SU-DHL-6 (cell line): ENCODE data around the gene CALML3.

Experiments
- CTCF ChIP-seq: fragments of 200-600 bp; sonication (generic); IDR thresholded peaks from one replicate; pipeline ENCODE4 v1.5.1; 2017; ENCODE audit warnings: antibody characterized with exemption, mild to moderate bottlenecking, low read length, moderate library complexity; ENCODE audit not compliant: insufficient read depth, poor library complexity, severe bottlenecking
- EZH2phosphoT487 ChIP-seq: fragments of 200-600 bp; sonication (generic), shearing (Covaris generic); conservative IDR thresholded peaks from 2 replicates; pipeline ENCODE4 v1.6.1; 2018; ENCODE audit warnings: mild to moderate bottlenecking, antibody characterized with exemption, low read length, moderate library complexity, mixed read lengths

DNA sequence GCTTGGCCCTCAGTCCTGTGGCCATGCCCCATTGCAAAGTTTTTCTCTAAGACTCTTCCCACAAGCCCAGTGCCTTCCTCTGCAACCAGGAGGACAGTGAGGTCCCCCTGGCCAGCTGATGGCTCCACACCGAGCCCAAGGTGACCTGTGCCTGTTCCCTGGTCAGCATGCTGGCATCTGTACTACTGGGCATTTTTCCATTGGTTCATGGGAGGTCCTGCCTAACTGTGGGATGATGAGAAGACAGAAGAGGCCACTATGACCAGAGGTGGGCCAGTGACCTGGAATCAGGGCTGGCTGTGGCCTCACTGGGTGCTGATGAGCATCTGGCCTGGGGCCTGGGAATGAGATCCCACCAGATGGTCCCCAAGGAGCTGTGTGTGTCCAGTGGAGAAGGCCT is 20.2 kb downstream of the CALML3 start:
- no peak for TF ChIP-seq CTCF
- no peak for TF ChIP-seq EZH2phosphoT487
